HepG2 (cell line): ENCODE data around the gene PWP2.
"Not testable (repeated sequence)": the region's sequence is repeated elsewhere in the genome, so short reads cannot be mapped to it uniquely, and the experiment has no call there.

Source experiments
- CTCF ChIP-seq: sonication (generic); formaldehyde crosslinking; IDR thresholded peaks from 2 replicates; pipeline ENCODE4 v1.5.0; 2020; ENCODE audit warnings: mild to moderate bottlenecking, missing genetic modification reagents, moderate library complexity
- HNF4A ChIP-seq: sonication (generic); formaldehyde crosslinking; IDR thresholded peaks from 2 replicates; pipeline ENCODE4 v1.4.0; 2020; ENCODE audit warnings: missing genetic modification reagents
- JUN ChIP-seq: sonication (generic); formaldehyde crosslinking; IDR thresholded peaks from 2 replicates; pipeline ENCODE4 v1.4.0; 2020; ENCODE audit warnings: mild to moderate bottlenecking, missing genetic modification reagents
- JUND ChIP-seq: sonication (generic); formaldehyde crosslinking; IDR thresholded peaks from 2 replicates; pipeline ENCODE4 v1.8.0; 2022; ENCODE audit warnings: mild to moderate bottlenecking, missing genetic modification reagents
- MYNN ChIP-seq: sonication (generic); formaldehyde crosslinking; IDR thresholded peaks from 2 replicates; pipeline ENCODE4 v1.4.0; 2020; ENCODE audit warnings: mild to moderate bottlenecking, low read depth, missing genetic modification reagents
- PATZ1 ChIP-seq: sonication (generic); formaldehyde crosslinking; IDR thresholded peaks from 2 replicates; pipeline ENCODE4 v1.4.0; 2020; ENCODE audit warnings: missing genetic modification reagents
- POLR2AphosphoS5 ChIP-seq: IDR thresholded peaks from 2 replicates; pipeline ENCODE4 v1.6.1; 2012; ENCODE audit warnings: low read depth, low read length
- SMARCC2 ChIP-seq: fragments of 450-650 bp; IDR thresholded peaks from 2 replicates; pipeline ENCODE4 v1.6.1; 2017; ENCODE audit warnings: antibody characterized with exemption, mild to moderate bottlenecking
- TEAD2 ChIP-seq: sonication (generic); formaldehyde crosslinking; IDR thresholded peaks from 2 replicates; pipeline ENCODE4 v1.9.0; 2021; ENCODE audit warnings: missing genetic modification reagents
- TIGD3 ChIP-seq: sonication (generic); formaldehyde crosslinking; IDR thresholded peaks from 2 replicates; pipeline ENCODE4 v1.5.1; 2020; ENCODE audit warnings: mild to moderate bottlenecking, missing genetic modification reagents, borderline replicate concordance
- ZNF530 ChIP-seq: sonication (generic); formaldehyde crosslinking; IDR thresholded peaks from 2 replicates; pipeline ENCODE4 v1.5.0; 2020; ENCODE audit warnings: low read depth, mild to moderate bottlenecking, missing genetic modification reagents
- ZNF788 ChIP-seq: sonication (generic); formaldehyde crosslinking; IDR thresholded peaks from 2 replicates; pipeline ENCODE4 v1.5.0; 2020; ENCODE audit warnings: mild to moderate bottlenecking, missing genetic modification reagents, borderline replicate concordance

- not testable (repeated sequence) for TF ChIP-seq ZNF530 (CRISPR knock-in tag); POLR2AphosphoS5; PATZ1 (CRISPR knock-in tag); JUND (CRISPR knock-in tag); CTCF (CRISPR knock-in tag); ZNF788; HNF4A (CRISPR knock-in tag); JUN (CRISPR knock-in tag); TIGD3; TEAD2 (CRISPR knock-in tag); MYNN; SMARCC2
Measured at GRCh38 chr21:44139787-44140551, 32.8 kb downstream of the PWP2 start.
